ENCODE data around the gene FAHD1. TPM values are rescaled to one million over a fixed set of nuclear protein-coding genes. Genes with fewer than 3 reads are reported as not detected.

Gene FAHD1
- total RNA-seq, 1 donor = 51.8 TPM

GRCh38 chr16:1810106-1810505 is 16.9 kb upstream of the FAHD1 start:
- TF ChIP-seq CTCF (IDR thresholded peaks at IDR 0.05; ENCODE audit: insufficient read depth, low read depth, low read length) = no peak
- DNase-seq (ENCODE audit: low read depth) = no peak
- no peak overlapping the region for H3K4me3 ChIP-seq (ENCODE audit: low read depth, low read length)

- no peak overlapping the region for H3K4me3 ChIP-seq (ENCODE audit: low read depth, low read length)
- TF ChIP-seq CTCF (IDR thresholded peaks at IDR 0.05; ENCODE audit: insufficient read depth, low read depth, low read length) = no peak
- DNase-seq (ENCODE audit: low read depth) = no peak
These were observed 16.5 kb upstream of the FAHD1 start for GRCh38 chr16:1810536-1810935.

- TF ChIP-seq CTCF (IDR thresholded peaks at IDR 0.05; ENCODE audit: insufficient read depth, low read depth, low read length) = peak; percentile 76
- peak; percentile 91 for DNase-seq (ENCODE audit: low read depth)
- no peak overlapping the region for H3K4me3 ChIP-seq (ENCODE audit: low read depth, low read length)
These were observed 14.3 kb upstream of the FAHD1 start for GRCh38 chr16:1812732-1813163.

- H3K4me3 ChIP-seq (ENCODE audit: low read depth, low read length) = no peak overlapping the region
- peak; percentile 89 for DNase-seq (ENCODE audit: low read depth)
- TF ChIP-seq CTCF (IDR thresholded peaks at IDR 0.05; ENCODE audit: insufficient read depth, low read depth, low read length) = no peak
These were observed 11.5 kb upstream of the FAHD1 start for GRCh38 chr16:1815461-1815860.

GRCh38 chr16:1816396-1817275 is 10.4 kb upstream of the FAHD1 start:
- no peak for TF ChIP-seq CTCF (IDR thresholded peaks at IDR 0.05; ENCODE audit: insufficient read depth, low read depth, low read length)
- no peak for DNase-seq (ENCODE audit: low read depth)
- H3K4me3 ChIP-seq (ENCODE audit: low read depth, low read length) = no peak overlapping the region

GRCh38 chr16:1817276-1817589 is 9.8 kb upstream of the FAHD1 start:
- TF ChIP-seq CTCF (IDR thresholded peaks at IDR 0.05; ENCODE audit: insufficient read depth, low read depth, low read length) = no peak
- DNase-seq (ENCODE audit: low read depth) = no peak

GRCh38 chr16:1817716-1818115 is 9.3 kb upstream of the FAHD1 start:
- no peak for TF ChIP-seq CTCF (IDR thresholded peaks at IDR 0.05; ENCODE audit: insufficient read depth, low read depth, low read length)
- no peak overlapping the region for H3K4me3 ChIP-seq (ENCODE audit: low read depth, low read length)
- DNase-seq (ENCODE audit: low read depth) = no peak

More at GRCh38 chr16:1817276-1817589, 9.8 kb upstream of the FAHD1 start:
- H3K4me3 ChIP-seq (ENCODE audit: low read depth, low read length) = no peak overlapping the region

Data from fibroblast of villous mesenchyme (primary cell).